ENCODE results near the gene OSTN. TPM values are rescaled to one million over a fixed set of nuclear protein-coding genes. Genes with fewer than 3 reads are reported as not detected.

OSTN gene
- total and polyA plus RNA-seq, 12 donors: 0.07 to 0.72 (median 0.31) TPM; not detected in 4

GRCh38 chr3:191237047-191237882, 38.2 kb downstream of the OSTN start:
- H3K27ac ChIP-seq: no peak overlapping the region
- no peak for TF ChIP-seq CTCF (IDR thresholded peaks at IDR 0.05)
- H3K4me3 ChIP-seq: no peak overlapping the region
- ATAC-seq (no peak), DNase-seq (no peak)
- H3K27me3 ChIP-seq: no peaks in the 10 kb centered on the region
- H3K9me3 ChIP-seq: no peaks in the 10 kb centered on the region
- 92 to 95% methylated on average over 5 of the region's 5 CpGs for WGBS, 2 donors
- intact Hi-C loops (cut with DNase I): no loop called here
- H3K36me3 ChIP-seq: no peaks in the 10 kb centered on the region
- peaks cover 0 to 25% (median 4%) of the 10 kb centered on the region in 9 donors for H3K4me1 ChIP-seq

- no peak overlapping the region for H3K4me3 ChIP-seq
- peaks cover 0 to 25% (median 4%) of the 10 kb centered on the region in 9 donors for H3K4me1 ChIP-seq
- H3K9me3 ChIP-seq: no peaks in the 10 kb centered on the region
- TF ChIP-seq CTCF (IDR thresholded peaks at IDR 0.05): no peak
- H3K27ac ChIP-seq: no peak overlapping the region
- H3K27me3 ChIP-seq: no peaks in the 10 kb centered on the region
- intact Hi-C loops (cut with DNase I): no loop called here
- 73 to 75% methylated on average over 4 of the region's 4 CpGs for WGBS, 2 donors
- H3K36me3 ChIP-seq: no peaks in the 10 kb centered on the region
- DNase-seq: no peak
- ATAC-seq: no peak
Observed at GRCh38 chr3:191238321-191238817, 39.3 kb downstream of the OSTN start.

- H3K27ac ChIP-seq: no peak overlapping the region
- no peak overlapping the region for H3K4me3 ChIP-seq
- 63 to 74% methylated on average over 1 of the region's 1 CpG for WGBS, 2 donors
- H3K4me1 ChIP-seq: peaks cover 0 to 25% (median 4%) of the 10 kb centered on the region in 9 donors
- peak in 4 of 8 donors; percentile 44 to 57 (median 47) for ATAC-seq
- intact Hi-C loops (cut with DNase I): loop anchor here in 9 of 10 donors (5.0 to 10.0 kb wide), 7 partner anchors 135 to 165 kb away; no protein-coding TSS in a partner anchor
- H3K9me3 ChIP-seq: no peaks in the 10 kb centered on the region
- DNase-seq: no peak
- H3K27me3 ChIP-seq: no peaks in the 10 kb centered on the region
- H3K36me3 ChIP-seq: no peaks in the 10 kb centered on the region
- no peak for TF ChIP-seq CTCF (IDR thresholded peaks at IDR 0.05)
Observed at GRCh38 chr3:191239407-191240031, 40.5 kb downstream of the OSTN start.

GRCh38 chr3:191240486-191240885, 41.4 kb downstream of the OSTN start:
- ATAC-seq: peak in 1 of 8 donors; percentile 28
- no peak for DNase-seq
- WGBS, 2 donors: 74 to 85% methylated on average over 5 of the region's 5 CpGs
- intact Hi-C loops (cut with DNase I): loop anchor here in 9 of 10 donors (5.0 to 10.0 kb wide), 7 partner anchors 134 to 164 kb away; no protein-coding TSS in a partner anchor
- Histone ChIP-seq H3K4me1 (peaks cover 0 to 25% (median 4%) of the 10 kb centered on the region in 9 donors), H3K4me3 (no peak overlapping the region), H3K27ac (no peak overlapping the region), H3K27me3 (no peaks in the 10 kb centered on the region), H3K36me3 (no peaks in the 10 kb centered on the region), H3K9me3 (no peaks in the 10 kb centered on the region)
- TF ChIP-seq CTCF (IDR thresholded peaks at IDR 0.05): no peak
